HG02763 (cell line): ENCODE measurements around the gene C1orf53.

Source experiments
- ATAC-seq: cut with Tn5 transposase; IDR thresholded peaks from one replicate; pipeline ENCODE4 v1.9.1; 2021; ENCODE audit warnings: mild to moderate bottlenecking, moderate library complexity; ENCODE audit not compliant: unreplicated experiment

Gene C1orf53

DNA sequence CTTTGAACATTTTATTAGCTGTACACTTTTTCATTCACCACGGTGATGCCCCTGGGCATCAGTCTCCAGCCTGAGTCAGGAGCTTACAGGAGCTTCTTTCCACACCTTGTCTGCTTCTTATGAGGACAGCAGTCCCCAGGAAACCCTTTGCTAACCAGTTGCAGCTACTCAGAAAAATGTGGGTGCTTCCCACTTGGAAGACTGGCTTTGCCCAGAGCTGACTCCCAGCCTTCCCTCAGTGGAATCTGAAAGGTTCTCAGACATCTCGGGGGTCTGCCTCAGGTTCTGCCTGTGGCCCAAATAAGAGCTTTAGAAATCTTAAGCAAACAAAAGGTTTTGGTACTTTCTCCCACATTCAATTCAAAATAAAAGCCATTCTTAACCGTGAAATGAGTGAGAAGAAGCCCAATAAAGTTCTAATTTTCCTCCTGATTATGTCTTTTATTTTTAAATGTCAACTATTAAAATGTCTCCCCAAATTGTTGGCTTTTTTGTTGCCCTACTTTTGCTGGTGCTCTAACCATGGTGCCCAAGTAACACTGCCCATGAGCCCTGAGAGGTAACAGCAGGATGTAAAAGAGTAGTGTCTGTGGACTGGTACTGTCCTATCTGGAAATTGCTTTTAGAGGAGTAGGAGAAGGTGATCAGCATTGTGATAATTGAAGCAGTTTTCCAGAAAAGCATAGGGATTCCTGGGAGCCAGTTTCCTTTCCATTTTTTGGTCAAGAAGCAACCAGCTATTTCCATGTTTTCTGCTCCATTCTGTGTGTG lies 5.6 kb downstream of the C1orf53 start:
- ATAC-seq: no peak

DNA sequence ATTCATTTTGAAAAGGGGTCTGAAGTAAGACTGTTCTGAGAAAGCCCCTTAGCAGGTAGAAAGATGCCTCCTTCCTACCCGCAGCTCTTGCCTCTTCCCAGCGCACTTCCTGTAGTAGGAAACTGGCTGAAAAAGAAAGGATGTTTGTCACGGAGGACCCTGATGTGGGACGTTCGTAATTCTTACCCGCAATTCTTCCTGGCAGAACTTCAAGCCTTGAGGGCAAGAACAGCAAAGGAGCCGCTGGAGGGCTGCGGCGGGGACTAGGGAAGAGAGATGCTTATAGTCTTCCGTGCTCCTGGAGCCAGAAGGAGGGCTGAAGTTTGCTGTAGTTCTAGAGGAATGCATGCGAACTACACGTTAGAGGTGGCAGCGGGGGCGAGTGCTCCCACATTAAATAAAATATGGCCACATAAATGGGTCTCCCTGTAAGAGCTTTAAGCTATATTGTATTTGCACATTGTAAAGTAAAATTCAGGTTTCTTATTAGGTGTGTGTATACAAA lies 6.3 kb downstream of the C1orf53 start:
- no peak for ATAC-seq

GRCh38 chr1:197909384-197909783 lies 7.0 kb downstream of the C1orf53 start:
- no peak for ATAC-seq

GRCh38 chr1:197910120-197910991 lies 7.9 kb downstream of the C1orf53 start:
- ATAC-seq: no peak

GRCh38 chr1:197911111-197911856 lies 8.9 kb downstream of the C1orf53 start:
- ATAC-seq: no peak

- no peak for ATAC-seq
Observed at GRCh38 chr1:197911857-197912696, 9.6 kb downstream of the C1orf53 start.

- ATAC-seq: no peak
Observed at GRCh38 chr1:197912739-197913494, 10.5 kb downstream of the C1orf53 start.

DNA sequence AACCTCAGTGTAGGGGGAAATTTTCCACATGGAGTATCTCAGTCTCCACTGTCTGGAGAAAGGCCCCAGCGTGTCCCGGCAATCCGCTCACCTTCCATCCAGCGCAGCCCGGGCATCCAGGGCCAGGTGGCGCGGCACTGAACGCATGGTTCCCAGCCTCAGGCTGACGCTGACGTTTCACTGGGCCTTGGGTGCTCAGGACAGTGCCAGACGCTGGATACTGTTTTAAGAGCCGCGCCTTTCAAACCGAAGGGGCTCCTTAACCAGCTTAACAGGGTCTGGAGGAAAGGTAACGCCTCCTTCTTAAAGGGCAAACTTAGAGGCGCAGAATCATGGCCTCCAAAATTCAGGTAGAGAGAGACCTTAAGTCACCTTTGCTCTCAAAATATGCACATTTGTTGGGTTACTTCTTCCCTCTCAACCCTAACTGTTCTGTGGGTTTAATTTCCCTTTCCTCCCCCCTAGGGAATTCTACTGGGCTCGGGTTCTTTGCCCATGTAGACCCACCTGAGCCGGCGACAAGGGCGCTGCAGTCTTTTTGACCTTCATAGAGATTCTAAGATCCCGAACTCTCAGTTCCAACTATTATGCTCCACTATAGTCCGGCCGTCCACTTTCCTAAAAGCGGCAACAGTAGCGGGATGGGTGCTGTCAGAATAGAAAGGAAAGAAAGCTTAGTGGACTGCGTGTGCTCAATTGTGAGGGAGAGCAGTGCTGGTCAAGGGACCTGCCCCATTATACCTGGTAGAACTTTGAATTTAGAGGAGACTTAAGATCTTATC lies 11.3 kb downstream of the C1orf53 start:
- no peak for ATAC-seq

DNA sequence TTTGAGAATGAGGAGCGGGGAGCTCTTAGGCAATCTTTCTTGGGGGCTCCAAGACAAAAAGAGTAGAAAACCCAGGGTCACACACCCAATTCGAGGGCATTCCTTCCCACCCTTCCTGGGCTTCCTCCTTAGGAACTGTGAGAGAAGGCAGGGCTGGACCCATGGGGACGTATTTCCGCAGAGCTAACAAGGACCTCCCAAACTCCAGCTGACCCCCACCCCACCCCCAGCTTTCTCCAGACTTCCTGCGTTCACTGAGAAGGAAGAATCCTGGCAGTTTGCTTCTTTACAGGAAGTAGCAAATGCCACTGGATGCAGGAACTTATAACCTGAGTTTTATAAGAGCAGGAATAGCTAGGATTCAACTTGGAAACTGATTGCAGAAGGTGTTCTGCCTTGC lies 12.1 kb downstream of the C1orf53 start:
- no peak for ATAC-seq

GRCh38 chr1:197915260-197915861 lies 12.9 kb downstream of the C1orf53 start:
- ATAC-seq: no peak

DNA sequence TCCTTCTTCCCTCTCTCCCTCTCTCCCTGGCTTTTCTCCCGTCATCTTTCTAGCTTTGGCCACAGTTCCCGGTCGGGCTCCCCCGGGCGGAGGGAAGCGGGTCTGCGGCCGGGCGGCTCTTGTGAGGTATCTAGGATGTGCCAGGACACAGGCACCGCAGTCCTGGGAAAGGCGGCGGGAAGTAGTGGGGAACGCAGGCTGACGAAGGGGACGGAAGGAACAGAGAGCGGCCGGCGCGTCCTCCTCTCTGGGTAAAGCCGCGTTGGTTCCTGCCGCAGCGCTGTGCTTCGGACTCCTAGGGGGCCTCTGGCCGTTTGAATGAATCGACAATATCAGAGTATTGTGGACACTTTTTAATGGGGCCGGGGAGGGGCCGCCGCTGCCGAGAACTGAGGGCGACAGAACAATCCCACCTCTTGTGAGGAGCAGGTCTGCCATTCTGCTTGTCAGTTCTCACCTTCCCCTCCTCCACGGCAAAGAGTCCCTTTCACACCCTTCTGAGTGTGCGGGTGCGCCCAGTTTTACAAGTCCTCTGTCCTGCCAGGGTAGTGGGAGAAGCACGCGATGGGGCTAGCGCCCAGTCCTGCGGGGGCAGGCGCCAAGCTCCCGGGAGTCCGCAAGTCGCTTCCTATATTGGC lies 13.6 kb downstream of the C1orf53 start:
- no peak for ATAC-seq

- no peak for ATAC-seq
Observed at GRCh38 chr1:197916500-197916983, 14.1 kb downstream of the C1orf53 start.

DNA sequence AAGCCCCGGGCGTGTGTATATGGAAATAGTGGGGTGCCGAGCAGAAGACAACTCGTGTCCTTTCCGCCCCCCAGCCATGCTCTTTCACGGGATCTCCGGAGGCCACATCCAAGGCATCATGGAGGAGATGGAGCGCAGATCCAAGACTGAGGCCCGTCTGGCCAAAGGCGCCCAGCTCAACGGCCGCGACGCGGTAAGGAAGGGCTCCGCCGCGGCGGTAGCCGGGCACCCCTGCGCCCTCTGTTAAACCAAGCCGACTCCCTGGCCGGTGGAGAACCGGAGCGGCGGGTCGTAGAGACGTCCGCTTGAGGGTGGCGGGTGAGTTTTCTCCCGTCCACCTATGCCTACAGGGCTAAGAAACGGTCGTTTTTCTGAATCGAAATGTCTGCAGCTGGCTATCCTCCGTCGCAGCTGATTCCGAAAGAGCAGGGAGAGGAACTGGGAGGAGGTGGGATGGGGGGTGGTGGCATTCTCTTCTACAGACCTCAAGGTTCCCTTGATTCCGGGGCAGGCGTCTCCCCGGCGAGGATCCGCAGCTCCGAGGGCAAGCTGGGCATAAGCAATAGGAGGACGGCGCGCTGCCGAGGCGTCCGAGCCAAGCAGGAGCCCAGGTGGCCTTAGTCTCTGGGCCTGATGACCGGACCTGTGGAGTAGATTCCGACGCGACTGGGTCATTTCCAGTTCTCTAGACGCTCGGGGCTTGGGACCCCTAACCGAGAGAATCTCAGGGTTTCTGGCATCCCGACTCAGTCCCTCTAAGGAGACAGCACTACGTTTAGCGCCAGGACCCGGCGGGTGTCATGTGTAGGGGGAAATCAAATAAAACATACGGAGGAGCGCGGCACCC lies 15.6 kb downstream of the C1orf53 start:
- ATAC-seq: no peak

DNA sequence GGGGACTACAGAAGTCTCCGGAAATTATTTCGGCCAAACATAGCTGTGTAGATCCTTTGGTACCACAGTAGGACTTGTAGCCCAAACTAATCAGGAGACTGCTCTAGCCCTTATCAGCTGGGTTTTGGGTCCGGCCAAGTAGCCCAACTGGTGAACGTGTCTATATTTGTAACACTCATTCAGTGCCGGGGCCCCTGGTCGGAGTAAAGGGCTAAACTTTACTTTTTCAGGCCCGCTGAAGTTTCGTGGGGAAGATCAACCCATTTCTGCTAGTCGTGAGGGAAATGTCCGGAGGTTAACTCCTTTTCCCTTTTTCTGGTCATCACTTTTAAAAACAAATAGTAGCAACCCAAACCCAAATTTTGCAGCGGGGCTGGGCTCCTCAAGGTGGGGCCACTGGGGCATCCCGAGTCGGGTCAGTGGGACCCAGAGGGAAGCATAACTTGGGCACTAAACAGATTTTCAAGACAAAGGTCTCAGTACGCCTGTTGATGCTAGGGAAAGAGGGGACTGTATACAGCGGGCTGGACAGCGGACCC lies 16.4 kb downstream of the C1orf53 start:
- ATAC-seq: no peak

GRCh38 chr1:197919346-197920066 lies 17.1 kb downstream of the C1orf53 start:
- no peak for ATAC-seq

DNA sequence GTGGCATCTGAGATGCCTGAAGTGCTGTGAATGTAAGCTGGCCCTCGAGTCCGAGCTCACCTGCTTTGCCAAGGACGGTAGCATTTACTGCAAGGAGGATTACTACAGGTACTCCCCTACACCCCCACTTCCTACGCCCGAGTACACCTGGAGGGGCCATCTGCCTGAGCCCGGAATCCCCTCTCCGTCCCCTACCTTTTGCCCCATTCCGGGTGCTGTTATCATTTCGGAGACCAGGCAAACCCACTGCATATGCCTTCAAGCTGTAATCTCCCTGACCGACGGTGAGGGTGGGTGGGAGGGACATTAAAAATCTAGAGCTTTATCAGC lies 17.6 kb downstream of the C1orf53 start:
- no peak for ATAC-seq
